Activated CD8-positive, alpha-beta memory T cell treated with anti-CD3 and anti-CD28 coated beads for 4 hours (primary cell): Measurements from ENCODE around the gene ASCL2.
A peak's percentile ranks its signal among the peaks of the same experiment; 100 is the strongest.

ENCODE experiments used
- DNase-seq, 2 donors: peaks; one replicate each; pipeline ENCODE4 v3.0.0-alpha.2; 2020; ENCODE audit warnings: low read depth in 2 of 2

The ASCL2 gene

GRCh38 chr11:2308713-2309112 lies 38.3 kb upstream of the ASCL2 start:
- DNase-seq, result no peak

DNA sequence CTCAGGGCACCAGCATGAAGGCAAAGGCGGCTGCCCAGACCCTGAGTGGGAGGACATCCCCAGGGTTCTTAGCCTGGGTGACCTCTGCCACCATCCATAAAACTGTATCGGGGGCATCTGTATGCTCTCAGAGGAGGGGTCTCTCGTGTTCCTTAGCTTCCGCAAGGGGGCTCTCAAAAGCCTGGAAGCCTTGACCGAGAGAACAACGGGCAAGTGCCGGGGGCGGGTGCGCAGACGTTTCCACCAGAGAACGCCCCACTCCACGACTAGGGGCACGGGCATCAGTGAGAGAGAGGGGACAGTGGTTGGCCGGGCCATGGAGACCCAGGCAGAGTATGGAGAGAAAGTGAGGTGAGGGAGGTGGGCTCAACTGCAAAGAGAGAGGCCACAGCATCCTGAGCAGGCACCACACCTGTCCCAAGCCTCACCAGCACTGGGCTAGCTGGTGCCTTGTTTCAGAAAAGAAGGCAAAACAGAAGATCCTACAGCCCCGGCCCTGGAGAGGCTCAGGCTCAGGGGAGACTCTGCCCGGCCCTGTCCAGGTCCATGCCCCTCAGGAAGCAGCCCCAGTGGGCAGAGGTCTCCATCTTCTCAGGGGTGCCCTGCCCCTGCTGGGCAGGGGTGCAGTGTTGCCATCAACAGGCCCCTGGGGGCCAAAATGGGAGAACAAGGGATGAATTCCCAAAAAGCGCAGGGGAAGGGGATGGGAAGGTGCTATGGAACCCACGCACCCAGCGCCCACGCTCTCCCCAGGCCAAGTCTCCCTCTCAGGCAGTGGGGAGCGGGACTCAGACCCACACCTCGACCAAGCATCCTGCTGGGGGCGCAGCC lies 37.3 kb upstream of the ASCL2 start:
- DNase-seq, result no peak

GRCh38 chr11:2306877-2307500 lies 36.6 kb upstream of the ASCL2 start:
- no peak for DNase-seq

DNA sequence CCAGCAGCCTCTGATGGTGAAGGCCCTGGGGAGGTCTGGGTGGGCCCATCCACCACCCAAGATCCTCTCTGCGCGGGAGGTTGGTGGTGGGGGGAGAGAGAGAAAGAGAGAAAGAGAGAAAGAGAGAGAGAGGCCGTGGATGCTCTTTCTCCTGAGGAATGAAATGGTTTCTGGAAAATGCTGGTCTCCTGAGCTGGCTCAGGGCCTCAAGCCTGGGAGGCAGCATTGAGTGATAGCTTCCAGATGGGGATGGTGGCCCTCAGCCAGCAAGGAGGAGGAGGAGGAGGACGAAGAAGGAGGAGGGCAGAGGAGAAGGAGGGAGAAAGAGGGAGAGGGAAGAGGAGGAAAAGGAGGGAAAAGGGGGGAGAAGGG lies 36.0 kb upstream of the ASCL2 start:
- DNase-seq, result no peak

DNA sequence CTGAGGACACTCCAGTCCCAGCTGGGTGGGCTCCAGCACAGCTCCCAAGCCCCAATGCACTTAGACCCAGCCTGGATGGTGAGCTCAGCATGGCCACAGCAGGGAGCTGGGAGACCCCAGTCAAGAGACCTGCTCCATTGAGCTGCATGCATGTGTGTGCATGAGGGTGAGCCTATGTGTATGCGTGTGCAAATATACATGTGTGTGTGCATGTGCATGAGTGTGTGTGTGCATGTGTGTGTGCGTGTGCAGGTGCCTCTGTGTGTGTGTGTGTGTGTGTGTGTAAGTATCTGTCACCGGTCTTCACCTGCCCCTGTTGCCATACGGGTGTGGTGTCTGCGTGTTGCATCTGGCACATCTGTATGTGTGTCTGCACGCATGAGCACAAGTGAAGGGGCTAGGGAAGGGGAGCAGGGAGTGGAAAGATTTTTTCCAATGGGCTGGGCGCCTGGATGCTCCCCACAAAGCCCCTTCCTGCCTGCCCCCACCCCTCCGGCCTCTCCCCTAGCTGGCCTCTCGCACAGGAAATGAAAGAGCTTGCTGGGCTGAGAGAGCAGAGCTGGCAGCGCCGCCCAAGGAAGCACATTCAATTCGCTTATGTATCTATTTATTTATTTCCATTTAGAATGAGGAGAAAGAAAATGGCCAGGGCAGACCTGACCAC lies 35.5 kb upstream of the ASCL2 start:
- DNase-seq, result no peak

GRCh38 chr11:2305140-2305778 lies 34.9 kb upstream of the ASCL2 start:
- peak; percentile 65 to 75 for DNase-seq

DNA sequence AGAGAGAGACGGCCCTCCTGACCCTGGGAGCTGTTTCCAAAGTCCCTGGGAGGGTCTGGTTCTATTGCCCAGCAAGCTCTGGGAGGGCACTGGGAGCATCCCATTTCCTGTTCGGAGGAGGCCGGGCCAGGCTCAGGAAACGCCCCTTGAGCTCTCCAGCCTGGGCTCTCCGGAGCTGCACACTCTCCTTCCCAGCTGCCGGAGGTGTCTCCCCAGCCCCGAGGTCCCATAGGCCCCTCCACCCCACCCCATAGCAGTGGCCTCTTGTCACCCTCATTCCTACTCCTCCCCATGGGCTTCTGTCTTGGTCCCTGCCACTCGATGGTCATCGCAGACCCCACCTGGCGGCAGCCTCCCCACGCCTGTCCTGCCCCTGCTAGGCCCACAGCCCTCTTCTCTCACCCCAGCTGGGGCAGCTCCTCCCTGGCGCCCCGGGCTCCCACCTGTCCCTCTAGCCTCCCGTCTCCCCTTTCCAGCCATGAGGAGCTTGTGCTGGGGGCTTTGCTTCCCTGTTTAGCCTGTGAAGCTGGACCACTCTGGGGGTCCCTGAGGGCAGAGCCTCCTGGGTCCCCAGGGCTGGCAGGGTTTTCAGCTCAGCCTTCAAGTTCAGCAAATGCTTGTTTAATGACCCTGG lies 34.2 kb upstream of the ASCL2 start:
- DNase-seq, result no peak

DNA sequence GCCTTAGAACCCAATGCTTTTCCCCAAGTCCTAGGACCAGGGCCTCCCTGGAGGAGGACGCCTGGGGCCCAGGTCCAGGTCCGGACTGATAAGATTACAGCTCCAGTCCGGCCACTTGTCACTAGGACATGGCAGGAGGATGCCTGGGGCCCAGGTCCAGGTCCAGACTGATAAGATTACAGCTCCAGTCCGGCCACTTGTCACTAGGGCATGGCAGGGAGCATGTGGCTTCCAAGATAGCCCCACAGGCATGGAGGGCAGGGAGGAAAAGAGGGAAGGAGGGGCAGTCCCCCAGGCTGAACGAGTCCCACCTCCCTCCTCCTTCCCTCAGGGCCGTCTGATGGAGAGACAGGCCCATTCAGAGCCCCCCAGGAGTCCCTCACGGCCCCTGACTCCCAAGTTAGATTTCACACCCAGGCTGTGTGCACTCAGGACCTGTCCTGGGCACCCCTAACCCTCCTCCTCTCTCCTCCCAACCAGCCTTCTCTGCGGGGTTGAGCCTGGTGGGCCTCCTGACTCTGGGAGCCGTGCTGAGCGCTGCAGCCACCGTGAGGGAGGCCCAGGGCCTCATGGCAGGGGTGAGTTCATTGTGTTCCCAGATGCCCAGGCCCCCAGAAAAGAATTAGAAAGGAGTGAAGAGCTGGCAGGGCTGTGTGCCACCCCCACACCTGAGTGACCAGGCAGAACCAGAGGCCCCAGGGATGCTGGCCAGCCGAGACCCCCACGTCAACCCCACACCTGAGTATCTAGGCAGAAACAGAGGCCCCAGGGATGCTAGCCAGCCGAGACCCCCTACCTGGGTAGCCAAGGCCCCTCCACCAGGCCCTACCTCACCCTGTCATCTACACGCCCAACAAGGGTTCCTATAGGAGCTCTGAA lies 33.5 kb upstream of the ASCL2 start:
- DNase-seq, result no peak

- DNase-seq, result no peak
These were observed 32.7 kb upstream of the ASCL2 start for GRCh38 chr11:2302896-2303626.

- no peak for DNase-seq
These were observed 32.0 kb upstream of the ASCL2 start for GRCh38 chr11:2302306-2302895.

- peak in 1 of 2 donors; percentile 39 for DNase-seq
These were observed 31.4 kb upstream of the ASCL2 start, which contains the start of the genes C11orf21 and TSPAN32 for GRCh38 chr11:2301631-2302305. TSS of gene C11orf21 (minus strand) at chr11:2301918. CDS start at chr11:2301808, 110 bp downstream. TSS of gene TSPAN32 (plus strand) at chr11:2302013. CDS start at chr11:2302150, 137 bp downstream.

DNA sequence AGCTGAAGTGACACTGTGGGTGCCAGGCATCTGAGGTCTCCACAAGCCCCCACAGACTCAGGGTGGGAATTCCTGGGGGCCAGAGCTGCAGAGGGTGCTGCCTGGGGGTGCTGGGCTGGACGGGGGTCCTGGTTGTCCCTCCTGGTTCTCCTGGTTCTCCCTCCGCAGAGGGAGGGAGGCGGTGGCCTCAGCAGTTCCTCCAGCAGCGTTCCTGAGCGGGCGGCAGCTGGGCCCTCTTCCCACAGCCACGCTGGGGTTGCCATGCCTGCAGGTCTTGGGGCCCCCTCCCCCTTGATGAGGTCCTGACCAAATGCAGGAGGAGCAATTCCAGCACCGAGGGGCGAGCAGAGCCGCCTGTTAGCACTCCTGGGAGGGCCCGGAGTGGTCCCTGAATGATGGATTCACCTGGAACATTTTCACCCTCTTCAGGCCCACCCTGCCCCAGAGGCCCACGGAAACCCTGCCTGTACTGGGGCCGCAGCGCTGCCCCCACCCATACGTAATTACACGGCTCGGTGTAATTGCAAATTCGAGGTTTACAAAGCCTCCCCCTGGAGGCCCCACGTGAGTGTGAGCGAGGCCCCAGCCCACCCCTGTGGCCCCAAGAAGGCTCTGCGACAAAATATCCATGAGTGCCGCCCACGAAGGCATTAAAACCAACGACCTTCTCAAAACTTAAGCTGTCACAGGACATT lies 30.7 kb upstream of the ASCL2 start:
- DNase-seq, result no peak

- DNase-seq, result no peak
These were observed 30.0 kb upstream of the ASCL2 start for GRCh38 chr11:2300290-2300935.

GRCh38 chr11:2299773-2300172 lies 29.4 kb upstream of the ASCL2 start:
- no peak for DNase-seq

- DNase-seq, result no peak
These were observed 28.7 kb upstream of the ASCL2 start for GRCh38 chr11:2298795-2299761.

DNA sequence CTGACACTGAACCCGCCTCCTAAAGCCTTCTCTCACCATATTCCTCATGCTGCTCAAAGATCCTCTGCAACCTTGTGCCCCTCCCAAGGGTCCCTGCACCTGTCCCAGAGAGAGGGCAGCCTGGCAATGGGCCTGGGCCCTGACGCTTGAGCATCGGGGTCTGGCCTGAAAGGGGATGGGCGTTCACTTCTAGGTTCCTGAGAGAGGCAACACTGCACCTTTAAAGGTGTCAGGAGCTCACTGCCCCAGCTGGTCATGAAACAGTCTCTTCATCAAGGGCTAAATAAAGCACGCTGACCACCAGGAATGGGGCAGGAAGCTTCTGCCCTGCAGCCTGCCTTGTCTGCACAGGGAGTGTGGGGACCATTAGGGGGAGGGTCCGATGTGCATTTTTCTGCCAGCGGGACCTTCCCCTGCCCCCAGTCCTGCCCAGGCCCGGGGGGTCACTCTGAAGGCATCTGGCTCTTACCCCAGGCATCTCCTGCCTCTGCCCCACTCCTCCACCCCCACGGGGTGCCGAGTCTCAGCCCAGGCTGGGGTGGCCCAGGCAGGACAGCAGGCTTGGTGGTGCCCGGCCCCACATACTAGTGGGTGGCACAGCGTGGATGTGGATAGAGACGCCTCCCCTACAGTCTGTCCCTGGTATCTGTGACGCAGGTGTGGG lies 27.9 kb upstream of the ASCL2 start:
- DNase-seq, result no peak
